ENCODE measurements around the gene POLE3. TPM values are rescaled to one million over a fixed set of nuclear protein-coding genes. Genes with fewer than 3 reads are reported as not detected.

POLE3 gene
- total and polyA plus RNA-seq, 9 of the 15 experiments (the other 6 are each of a cell fraction or from before 2014, with no cell fraction given) = 52.6 to 179 (median 110) TPM

GRCh38 chr9:113401027-113401792 lies 9.3 kb downstream of the POLE3 start, which contains the start of gene ALAD (continued):
- TF ChIP-seq PRDM10 (IDR thresholded peaks at IDR 0.05; ENCODE audit: partially characterized antibody) (no peak), ZHX1 (conservative IDR thresholded peaks at IDR 0.05; ENCODE audit: low read length) (0 out of 2 replicates have a peak, but pooled peaks have one; percentile 57), FOXA3 (CRISPR knock-in tag; conservative IDR thresholded peaks at IDR 0.05 in 1 of 2, IDR thresholded peaks at IDR 0.05 in 1 of 2) (no peak), ZNF347 (CRISPR knock-in tag; IDR thresholded peaks at IDR 0.05; ENCODE audit: low read depth) (no peak), HNRNPL (IDR thresholded peaks at IDR 0.05; ENCODE audit: low read depth, low read length) (no peak), RBM17 (IDR thresholded peaks at IDR 0.05; ENCODE audit: borderline replicate concordance, low read depth, low read length) (no peak), ZFP1 (CRISPR knock-in tag; IDR thresholded peaks at IDR 0.05) (no peak), NCOA6 (IDR thresholded peaks at IDR 0.05) (no peak), UBTF (IDR thresholded peaks at IDR 0.05; ENCODE audit: borderline replicate concordance in 1 of 2, low read depth in 2 of 2, low read length in 2 of 2) (peak; percentile 64 to 88; a peak in 2 of 4 replicates), ZBTB33 (CRISPR knock-in tag; IDR thresholded peaks at IDR 0.05) (peak; percentile 65), MEIS2 (IDR thresholded peaks at IDR 0.05; ENCODE audit: partially characterized antibody) (peak; percentile 58), TSC22D4 (tag; IDR thresholded peaks at IDR 0.05) (no peak), POLR2AphosphoS2 (IDR thresholded peaks at IDR 0.05; ENCODE audit: low read length) (no peak), MLLT1 (IDR thresholded peaks at IDR 0.05) (peak in 1 of 2 experiments; percentile 84; a peak in 2 of 4 replicates)
